Measurements from ENCODE around the gene NCAM2.

The NCAM2 gene

DNA sequence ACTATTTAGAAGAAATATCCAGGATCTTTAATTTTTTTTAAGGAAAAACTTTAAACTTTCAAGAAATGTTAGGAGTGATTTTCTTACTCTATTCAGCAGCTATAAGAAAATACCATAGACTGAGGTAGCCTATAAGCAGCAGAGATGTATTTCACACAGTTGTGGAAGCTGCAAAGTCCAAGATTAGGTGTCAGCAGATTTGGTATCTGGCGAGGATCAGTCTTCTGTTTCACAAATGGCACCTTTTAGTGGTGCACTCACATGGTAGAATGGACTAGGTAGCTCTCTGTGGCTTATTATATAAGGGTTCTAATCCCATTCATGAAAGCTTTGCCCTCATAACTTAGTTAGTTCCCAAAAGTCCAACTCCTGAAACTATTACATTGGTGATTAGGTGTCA, 207.4 kb downstream of the NCAM2 start:
- TF ChIP-seq CEBPB (IDR thresholded peaks at IDR 0.05) (no peak), TEAD4 (IDR thresholded peaks at IDR 0.05) (no peak), YY1 (IDR thresholded peaks at IDR 0.05; ENCODE audit: low read depth) (no peak), EP300 (IDR thresholded peaks at IDR 0.05; ENCODE audit: borderline replicate concordance) (no peak), ZBTB7A (IDR thresholded peaks at IDR 0.05; ENCODE audit: low read depth) (no peak), EGR1 (IDR thresholded peaks at IDR 0.05) (no peak), CREB1 (IDR thresholded peaks at IDR 0.05; ENCODE audit: low read depth) (no peak), TCF12 (IDR thresholded peaks at IDR 0.05; ENCODE audit: low read depth) (no peak), NFIC (IDR thresholded peaks at IDR 0.05) (no peak), FOXM1 (IDR thresholded peaks at IDR 0.05; ENCODE audit: borderline replicate concordance, low read depth) (no peak), RAD21 (IDR thresholded peaks at IDR 0.05; ENCODE audit: low read depth) (no peak)
- TF ChIP-seq, protein P1, sequence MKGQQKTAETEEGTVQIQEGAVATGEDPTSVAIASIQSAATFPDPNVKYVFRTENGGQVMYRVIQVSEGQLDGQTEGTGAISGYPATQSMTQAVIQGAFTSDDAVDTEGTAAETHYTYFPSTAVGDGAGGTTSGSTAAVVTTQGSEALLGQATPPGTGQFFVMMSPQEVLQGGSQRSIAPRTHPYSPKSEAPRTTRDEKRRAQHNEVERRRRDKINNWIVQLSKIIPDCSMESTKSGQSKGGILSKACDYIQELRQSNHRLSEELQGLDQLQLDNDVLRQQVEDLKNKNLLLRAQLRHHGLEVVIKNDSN (IDR thresholded peaks at IDR 0.05) = no peak

DNA sequence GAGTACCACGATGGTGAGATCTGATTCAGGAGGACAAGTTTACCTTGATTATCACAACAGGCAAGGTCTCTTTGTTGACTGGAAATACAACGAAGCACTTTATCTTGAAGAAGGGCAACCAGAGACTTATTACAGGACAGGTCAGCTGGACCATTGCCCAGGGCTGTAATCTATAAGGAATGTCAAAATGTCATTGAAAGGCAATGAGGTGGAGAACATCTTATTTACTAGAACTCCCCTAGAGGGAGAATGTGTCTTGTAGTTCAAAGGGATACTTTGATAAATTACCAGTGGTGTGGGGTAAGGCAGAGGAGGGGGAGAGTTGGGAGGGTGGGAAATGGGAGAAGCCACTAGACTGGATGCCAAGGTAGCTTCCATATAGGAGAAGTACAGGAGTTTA, 212.3 kb downstream of the NCAM2 start:
- no peak for TF ChIP-seq TCF12 (IDR thresholded peaks at IDR 0.05; ENCODE audit: low read depth)
- TF ChIP-seq EGR1 (IDR thresholded peaks at IDR 0.05) = no peak
- TF ChIP-seq, protein P1 (IDR thresholded peaks at IDR 0.05) = no peak
- no peak for TF ChIP-seq EP300 (IDR thresholded peaks at IDR 0.05; ENCODE audit: borderline replicate concordance)
- TF ChIP-seq TEAD4 (IDR thresholded peaks at IDR 0.05) = no peak
- TF ChIP-seq CREB1 (IDR thresholded peaks at IDR 0.05; ENCODE audit: low read depth) = no peak
- TF ChIP-seq, protein P2, sequence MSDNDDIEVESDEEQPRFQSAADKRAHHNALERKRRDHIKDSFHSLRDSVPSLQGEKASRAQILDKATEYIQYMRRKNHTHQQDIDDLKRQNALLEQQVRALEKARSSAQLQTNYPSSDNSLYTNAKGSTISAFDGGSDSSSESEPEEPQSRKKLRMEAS (IDR thresholded peaks at IDR 0.05) = no peak
- TF ChIP-seq RAD21 (IDR thresholded peaks at IDR 0.05; ENCODE audit: low read depth) = no peak
- no peak for TF ChIP-seq NFIC (IDR thresholded peaks at IDR 0.05)
- TF ChIP-seq, protein P3, sequence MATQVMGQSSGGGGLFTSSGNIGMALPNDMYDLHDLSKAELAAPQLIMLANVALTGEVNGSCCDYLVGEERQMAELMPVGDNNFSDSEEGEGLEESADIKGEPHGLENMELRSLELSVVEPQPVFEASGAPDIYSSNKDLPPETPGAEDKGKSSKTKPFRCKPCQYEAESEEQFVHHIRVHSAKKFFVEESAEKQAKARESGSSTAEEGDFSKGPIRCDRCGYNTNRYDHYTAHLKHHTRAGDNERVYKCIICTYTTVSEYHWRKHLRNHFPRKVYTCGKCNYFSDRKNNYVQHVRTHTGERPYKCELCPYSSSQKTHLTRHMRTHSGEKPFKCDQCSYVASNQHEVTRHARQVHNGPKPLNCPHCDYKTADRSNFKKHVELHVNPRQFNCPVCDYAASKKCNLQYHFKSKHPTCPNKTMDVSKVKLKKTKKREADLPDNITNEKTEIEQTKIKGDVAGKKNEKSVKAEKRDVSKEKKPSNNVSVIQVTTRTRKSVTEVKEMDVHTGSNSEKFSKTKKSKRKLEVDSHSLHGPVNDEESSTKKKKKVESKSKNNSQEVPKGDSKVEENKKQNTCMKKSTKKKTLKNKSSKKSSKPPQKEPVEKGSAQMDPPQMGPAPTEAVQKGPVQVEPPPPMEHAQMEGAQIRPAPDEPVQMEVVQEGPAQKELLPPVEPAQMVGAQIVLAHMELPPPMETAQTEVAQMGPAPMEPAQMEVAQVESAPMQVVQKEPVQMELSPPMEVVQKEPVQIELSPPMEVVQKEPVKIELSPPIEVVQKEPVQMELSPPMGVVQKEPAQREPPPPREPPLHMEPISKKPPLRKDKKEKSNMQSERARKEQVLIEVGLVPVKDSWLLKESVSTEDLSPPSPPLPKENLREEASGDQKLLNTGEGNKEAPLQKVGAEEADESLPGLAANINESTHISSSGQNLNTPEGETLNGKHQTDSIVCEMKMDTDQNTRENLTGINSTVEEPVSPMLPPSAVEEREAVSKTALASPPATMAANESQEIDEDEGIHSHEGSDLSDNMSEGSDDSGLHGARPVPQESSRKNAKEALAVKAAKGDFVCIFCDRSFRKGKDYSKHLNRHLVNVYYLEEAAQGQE (IDR thresholded peaks at IDR 0.05; ENCODE audit: low read depth) = no peak
- TF ChIP-seq TAF1 (IDR thresholded peaks at IDR 0.05; ENCODE audit: low read depth) = no peak
- no peak for TF ChIP-seq ZBTB7A (IDR thresholded peaks at IDR 0.05; ENCODE audit: low read depth)

DNA sequence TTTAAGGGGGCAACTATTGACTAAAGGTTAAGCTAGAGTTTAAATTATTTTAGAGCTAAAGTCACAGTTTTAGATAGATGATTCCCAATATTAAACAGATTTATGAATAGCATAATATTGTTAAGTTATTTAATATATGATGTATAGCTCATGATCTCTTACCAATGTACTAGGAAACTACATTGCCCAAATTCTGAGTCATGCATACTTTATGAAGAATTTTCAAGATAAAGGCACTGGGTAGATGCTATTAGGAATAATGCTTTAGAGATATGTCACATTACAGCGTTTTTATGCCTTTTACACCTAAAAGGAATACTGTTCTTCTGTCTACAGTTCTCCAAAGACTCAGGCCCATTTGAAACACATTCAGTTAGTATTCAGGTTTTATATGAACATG, 215.1 kb downstream of the NCAM2 start:
- no peak for TF ChIP-seq EP300 (IDR thresholded peaks at IDR 0.05; ENCODE audit: borderline replicate concordance)
- TF ChIP-seq, protein P1 (IDR thresholded peaks at IDR 0.05) = no peak
- no peak for TF ChIP-seq TCF12 (IDR thresholded peaks at IDR 0.05; ENCODE audit: low read depth)

DNA sequence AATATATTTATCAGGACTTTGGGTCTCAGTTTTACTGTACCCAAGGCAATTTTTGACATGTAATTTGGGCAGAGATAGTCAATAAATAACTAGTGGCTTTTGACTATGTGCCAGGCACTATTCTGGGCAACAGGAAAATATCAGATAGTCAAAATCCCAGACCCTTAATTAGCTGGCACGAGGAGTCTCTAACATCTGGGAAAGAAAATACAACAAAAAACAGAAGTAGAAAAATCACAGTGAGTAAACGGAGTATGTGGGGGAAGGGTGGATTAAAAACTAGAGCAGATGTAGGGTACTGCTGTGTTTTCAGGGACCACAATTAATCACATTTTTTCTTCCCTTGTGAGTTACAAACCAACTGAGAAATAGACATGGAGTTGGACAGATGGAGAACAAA, 217.8 kb downstream of the NCAM2 start:
- TF ChIP-seq ZBTB7A (IDR thresholded peaks at IDR 0.05; ENCODE audit: low read depth) = no peak
- no peak for TF ChIP-seq RAD21 (IDR thresholded peaks at IDR 0.05; ENCODE audit: low read depth)
- no peak for TF ChIP-seq EP300 (IDR thresholded peaks at IDR 0.05; ENCODE audit: borderline replicate concordance)
- no peak for TF ChIP-seq TAF1 (IDR thresholded peaks at IDR 0.05; ENCODE audit: low read depth)
- TF ChIP-seq, protein P3 (IDR thresholded peaks at IDR 0.05; ENCODE audit: low read depth) = no peak

DNA sequence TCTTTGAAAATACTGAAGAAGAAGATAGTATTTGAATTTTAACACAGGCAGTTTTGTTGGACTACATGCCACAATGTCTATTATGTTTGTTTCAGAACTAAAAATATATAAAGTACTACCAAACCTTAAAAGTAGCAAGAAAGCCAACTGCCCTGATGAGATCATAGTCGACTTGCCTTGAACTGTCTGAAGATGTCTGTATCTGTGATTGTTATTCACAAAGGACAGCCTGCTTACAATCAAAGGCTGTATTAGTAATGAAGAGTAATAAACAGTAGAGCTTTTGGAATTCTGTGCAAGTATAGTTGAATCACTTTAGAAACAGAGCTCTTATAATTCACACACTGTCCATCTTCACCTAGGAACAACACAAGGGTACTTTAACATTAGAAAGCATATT, 228.3 kb downstream of the NCAM2 start:
- TF ChIP-seq, protein P2 (IDR thresholded peaks at IDR 0.05) = no peak
- TF ChIP-seq TAF1 (IDR thresholded peaks at IDR 0.05; ENCODE audit: low read depth) (no peak), YY1 (IDR thresholded peaks at IDR 0.05; ENCODE audit: low read depth) (no peak), EGR1 (IDR thresholded peaks at IDR 0.05) (no peak), TEAD4 (IDR thresholded peaks at IDR 0.05) (no peak), RAD21 (IDR thresholded peaks at IDR 0.05; ENCODE audit: low read depth) (no peak), EP300 (IDR thresholded peaks at IDR 0.05; ENCODE audit: borderline replicate concordance) (no peak), CREB1 (IDR thresholded peaks at IDR 0.05; ENCODE audit: low read depth) (no peak), ZBTB7A (IDR thresholded peaks at IDR 0.05; ENCODE audit: low read depth) (no peak), CEBPB (IDR thresholded peaks at IDR 0.05) (no peak), NFIC (IDR thresholded peaks at IDR 0.05) (no peak), FOXM1 (IDR thresholded peaks at IDR 0.05; ENCODE audit: borderline replicate concordance, low read depth) (no peak), TCF12 (IDR thresholded peaks at IDR 0.05; ENCODE audit: low read depth) (no peak)
- TF ChIP-seq, protein P3 (IDR thresholded peaks at IDR 0.05; ENCODE audit: low read depth) = no peak
- TF ChIP-seq, protein P1 (IDR thresholded peaks at IDR 0.05) = no peak
